ENCODE measurements around the gene DHRSX.
"Not testable (repeated sequence)": the region's sequence is repeated elsewhere in the genome, so short reads cannot be mapped to it uniquely, and the experiment has no call there.

DHRSX gene, protein sequence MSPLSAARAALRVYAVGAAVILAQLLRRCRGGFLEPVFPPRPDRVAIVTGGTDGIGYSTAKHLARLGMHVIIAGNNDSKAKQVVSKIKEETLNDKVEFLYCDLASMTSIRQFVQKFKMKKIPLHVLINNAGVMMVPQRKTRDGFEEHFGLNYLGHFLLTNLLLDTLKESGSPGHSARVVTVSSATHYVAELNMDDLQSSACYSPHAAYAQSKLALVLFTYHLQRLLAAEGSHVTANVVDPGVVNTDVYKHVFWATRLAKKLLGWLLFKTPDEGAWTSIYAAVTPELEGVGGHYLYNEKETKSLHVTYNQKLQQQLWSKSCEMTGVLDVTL

DNA sequence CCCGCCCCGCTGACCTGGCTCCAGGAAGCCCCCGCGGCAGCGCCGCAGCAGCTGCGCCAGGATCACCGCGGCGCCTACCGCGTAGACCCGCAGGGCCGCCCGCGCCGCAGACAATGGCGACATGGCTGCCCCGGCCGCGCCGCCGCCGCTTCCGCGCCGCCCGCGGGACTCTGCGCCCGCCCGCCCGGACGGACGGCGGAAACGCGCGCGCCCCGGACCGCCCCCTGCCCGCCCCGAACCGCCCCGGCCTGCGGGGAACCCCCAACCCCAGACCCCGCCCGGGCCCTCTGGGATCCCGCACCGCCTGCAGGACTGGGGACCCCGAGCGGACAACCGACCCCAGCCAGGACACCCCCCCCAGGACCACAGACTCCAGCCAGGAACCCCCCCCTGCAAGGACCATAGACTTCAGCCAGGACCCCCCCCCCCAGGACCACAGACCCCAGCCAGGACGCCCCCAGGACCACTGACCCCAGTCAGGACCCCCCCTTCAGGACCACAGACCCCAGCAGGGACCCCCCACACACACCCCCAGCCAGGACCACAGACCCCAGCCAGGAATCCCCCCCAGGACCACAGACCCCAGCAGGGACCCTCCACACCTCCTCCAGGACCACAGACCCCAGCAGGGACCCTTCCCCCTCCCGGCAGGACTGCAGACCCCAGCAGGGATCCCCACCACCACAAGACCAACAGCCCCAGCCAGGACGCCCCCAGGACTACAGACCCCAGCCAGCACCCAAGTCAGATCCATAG, at the start of gene DHRSX, which contains the start of gene ZBED1:
TSS of gene DHRSX (minus strand) at position 174 of the 756 bp plus-strand sequence. CDS start at position 123, 51 bp downstream.
TSS of gene ZBED1 (minus strand) at position 174 of the 756 bp plus-strand sequence. CDS start 10,257 bp downstream, outside the sequence.
- DNase-seq (ENCODE audit: low spot score) = peak; percentile 53

DNA sequence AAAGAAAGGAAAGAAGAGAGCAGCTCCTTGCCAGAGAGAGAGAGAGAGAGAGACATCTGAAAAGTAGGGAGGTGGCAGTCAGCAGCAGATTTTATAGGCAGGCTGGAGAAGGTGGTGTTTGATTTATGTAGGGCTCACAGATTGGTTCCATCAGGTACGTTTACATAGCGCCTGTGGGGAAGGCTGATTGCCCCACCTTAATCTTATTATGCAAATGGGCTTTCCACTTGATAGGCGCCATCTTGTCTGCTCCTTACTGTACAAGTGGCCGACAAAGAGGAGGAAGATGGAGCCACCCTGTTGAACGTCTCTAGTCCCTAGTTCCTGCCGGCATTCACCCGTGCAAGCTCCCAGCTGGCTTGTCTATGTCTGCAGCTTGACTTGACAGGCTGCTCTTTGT, 49.1 kb upstream of the DHRSX start:
- DNase-seq (ENCODE audit: low spot score) = no peak

DNA sequence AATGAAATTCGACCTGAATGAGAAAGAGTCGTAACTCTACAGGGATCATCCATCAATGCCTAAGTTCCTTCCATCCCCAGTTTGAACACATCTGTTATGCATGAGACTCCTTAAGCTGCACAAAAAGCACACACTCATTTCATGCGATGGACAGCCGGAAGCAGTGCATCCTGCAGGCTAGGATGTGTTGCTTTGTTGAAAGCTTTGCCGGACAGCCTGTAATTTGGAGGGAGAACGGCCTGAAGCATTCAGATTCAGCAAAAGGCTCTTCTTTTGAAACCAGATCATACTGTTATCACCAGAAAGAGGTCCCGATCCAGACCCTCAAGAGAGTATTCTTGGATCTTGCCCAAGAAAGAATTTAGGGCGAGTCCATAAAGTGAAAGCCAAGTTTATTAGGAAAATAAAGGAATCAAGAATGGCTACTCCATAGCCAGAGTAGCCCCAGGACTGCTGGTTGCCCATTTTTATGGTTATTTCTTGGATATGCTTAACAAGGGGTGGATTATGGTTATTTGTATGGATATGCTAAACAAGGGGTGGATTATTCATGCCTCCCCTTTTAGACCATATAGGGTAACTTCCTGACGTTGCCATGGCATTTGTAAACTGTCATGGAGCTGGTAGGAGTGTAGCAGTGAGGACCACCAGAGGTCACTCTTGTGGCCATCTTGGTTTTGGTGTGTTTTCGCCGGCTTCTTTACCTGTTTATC, 48.1 kb upstream of the DHRSX start:
- DNase-seq (ENCODE audit: low spot score) = no peak

DNA sequence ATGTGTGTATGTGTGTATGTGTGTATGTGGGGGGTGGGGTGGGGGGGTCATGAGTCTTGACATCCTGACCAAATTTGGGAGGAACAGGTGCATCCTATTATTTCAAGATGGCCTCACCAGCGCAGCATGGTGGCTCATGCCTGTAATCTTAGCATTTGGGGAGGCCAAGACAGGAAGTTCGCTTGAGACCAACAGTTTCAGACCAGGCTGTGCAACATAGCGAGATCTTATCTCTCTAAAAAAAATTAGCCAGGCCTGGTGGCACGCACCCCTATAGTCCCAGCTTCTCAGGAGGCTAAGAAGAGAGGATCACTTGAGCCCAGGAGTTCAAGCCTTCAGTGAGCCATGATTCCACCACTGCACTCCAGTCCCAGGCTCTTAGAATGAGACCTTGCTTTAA, 47.0 kb upstream of the DHRSX start:
- no peak for DNase-seq (ENCODE audit: low spot score)

DNA sequence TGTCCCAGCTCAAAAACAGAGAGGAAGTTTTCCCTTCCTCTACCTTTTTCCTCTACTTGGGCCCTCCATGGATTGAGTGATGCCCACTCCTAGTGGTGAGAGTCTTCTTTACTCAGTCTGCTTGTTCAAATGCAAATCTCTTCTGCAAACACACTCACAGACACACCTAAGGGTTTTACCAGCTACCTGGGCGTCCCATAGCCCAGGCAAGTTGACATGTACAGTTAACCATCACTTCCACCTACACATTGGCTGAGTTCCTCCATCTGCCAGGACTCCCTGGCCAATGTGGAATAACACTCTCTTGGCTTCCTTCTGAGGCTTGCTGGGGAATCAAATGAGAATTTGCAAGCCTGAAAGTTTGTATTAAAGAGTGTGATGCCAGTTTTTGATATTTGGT, 45.7 kb upstream of the DHRSX start:
- DNase-seq (ENCODE audit: low spot score) = no peak

DNA sequence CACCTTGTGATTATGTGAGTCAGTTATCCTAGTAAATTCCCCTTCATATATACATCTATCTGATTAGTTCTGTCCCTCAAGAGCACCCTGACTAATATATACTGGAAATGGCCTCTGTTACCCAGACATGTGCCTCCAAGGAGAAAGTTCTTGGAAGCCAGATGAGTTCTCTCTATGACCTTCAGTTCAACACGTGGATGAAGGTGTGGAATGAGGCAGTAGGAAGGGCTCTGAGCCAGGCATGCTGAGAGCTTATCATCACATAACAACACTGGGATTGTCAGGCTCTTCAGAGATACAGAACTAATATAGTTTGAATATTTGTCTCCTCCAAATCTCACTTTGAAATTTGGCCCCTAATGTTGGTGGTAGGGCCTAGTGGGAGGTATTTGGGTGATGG, 44.4 kb upstream of the DHRSX start:
- no peak for DNase-seq (ENCODE audit: low spot score)

DNA sequence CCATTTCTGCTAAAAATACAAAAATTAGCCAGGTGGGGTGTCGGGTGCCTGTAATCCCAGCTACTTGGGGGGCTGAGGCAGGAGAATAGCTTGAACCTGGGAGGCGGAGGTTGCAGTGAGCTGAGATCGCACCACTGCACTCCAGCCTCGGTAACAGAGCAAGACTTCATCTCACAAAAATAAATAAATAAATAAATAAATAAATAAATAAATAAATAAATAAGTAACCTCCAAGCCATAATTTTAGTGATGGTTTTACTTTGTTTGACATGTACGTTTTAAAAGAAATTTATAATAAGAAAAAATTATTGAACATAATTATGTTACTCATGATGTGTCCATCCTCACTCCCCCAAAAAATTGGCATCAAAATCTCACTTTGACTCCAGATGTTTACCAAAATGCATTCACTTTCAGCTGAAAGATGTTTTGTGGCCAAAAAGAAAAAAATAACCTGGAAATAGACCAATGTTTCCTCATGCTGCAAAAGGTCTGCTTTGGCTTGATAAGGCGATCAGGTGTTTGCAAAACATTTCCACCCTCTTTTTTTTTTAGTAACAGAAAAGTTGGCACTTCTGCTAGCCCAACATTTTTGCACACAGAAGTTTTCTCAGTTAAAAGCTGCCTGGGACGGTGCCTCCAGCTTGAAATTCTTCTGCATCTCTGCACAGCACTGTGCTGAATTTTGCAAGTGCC, 42.2 kb upstream of the DHRSX start:
- no peak for DNase-seq (ENCODE audit: low spot score)

DNA sequence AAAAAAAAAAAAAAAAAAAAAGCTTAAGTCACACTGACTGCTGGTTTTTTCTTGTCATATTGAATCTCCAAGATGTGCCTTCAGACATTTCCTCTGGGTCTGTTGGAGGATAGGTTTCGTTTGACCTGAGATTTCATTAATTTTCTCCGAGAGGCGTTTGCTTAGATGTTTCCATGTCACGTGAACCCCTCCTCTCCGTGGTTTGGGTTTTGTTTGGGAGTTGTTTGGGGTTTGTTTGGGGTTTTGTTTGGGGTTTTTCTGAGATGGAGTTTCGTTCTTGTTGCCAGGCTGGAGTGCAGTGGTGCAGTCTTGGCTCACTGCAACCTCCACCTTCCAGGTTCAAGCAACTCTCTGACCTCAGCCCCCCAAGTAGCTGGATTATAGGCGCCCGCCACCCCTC, 40.8 kb upstream of the DHRSX start:
- DNase-seq (ENCODE audit: low spot score) = no peak

DNA sequence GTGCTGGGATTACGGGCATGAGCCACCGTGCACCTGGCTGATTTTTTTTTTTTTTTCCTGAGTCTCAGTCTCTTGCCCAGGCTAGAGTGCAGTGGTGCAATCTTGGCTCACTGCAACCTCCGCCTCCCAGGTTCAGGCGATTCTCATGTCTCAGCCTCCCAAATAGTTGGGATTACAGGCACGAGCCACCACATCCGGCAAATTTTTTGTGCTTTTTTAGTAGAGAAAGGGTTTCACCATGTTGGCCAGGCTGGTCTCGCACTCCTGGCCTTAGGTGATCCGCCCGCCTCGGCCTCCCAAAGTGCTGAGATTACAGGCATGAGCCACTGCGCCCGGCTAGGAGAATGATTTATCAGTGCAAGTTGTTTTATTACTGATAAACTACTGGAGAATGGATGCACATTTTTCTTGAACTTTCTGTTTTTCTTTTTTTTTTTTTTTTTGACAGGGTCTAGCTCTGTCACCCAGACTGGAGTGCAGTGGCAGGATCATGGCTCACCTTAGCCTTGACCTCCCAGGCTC, 39.7 kb upstream of the DHRSX start:
- DNase-seq (ENCODE audit: low spot score) = no peak

DNA sequence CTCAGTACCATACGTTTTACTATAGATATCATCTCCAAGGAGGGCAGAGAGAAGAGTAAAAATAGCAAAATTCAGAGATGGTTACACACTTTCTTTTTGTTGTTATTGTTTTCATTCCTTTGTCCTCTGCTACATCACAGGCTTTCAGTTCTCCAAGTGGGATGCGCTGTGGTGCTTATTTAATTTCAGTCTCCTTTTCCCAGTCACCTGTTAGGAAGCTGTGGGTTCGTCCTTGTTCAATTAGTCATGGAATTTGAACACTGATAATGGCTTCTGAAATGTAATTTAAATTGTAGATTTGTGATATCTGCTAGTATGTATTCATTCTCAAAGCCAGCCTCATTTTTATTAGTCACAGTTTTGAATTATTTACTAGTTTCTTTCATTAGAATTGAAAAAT, 38.8 kb upstream of the DHRSX start:
- no peak for DNase-seq (ENCODE audit: low spot score)

DNA sequence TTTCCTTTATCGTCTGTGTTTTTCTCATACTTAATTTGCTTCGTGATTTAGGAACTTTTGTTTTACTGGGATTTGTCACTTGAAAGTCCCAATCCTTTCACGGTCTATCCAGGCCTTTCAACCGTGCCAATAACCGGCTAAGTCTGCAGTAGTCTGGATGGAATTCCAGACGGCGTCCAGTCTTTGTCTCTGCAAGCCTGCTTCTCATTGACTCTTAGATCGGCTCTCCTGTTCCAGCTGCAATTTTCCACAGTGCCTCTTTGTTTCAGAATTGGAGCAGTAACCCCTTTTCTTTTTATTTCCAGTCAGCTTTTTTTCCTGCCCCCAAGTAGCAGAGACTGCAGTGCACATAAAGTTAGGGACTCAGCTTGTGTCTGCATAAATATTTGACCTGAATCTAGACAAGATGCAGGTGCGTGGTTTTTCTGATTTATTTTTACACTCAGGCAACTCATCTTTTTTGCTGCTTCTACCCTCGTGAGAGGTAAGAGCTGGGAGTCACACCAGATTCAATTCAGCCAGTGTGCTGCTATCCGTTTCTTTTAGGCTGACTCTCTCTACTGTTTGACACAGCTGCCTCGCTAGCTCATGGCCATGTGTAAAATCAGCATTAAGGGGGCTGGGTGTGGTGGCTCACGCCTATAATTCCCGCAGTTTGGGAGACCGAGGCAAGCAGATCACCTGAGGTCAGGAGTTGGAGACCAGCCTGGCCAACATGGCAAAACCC, 37.4 kb upstream of the DHRSX start:
- no peak for DNase-seq (ENCODE audit: low spot score)

DNA sequence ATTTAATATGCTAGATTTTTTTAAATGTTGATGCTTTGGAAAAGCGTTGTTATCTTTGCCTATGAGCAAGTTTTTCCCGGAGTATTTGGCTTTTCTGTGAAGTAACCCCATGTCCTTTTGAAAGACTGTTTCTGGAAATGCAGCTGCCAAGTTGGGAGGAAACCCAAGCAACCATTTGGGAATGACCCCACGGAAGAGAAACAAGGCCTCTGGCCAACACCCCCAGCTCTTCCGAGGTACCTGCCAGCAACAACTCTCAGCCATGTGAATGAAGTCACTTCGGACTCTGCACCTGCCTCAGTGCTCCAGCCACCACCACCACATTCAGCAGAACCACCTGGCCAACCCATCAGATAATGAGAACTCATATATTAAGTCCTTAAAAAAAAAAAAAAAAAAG, 36.2 kb upstream of the DHRSX start:
- DNase-seq (ENCODE audit: low spot score) = no peak

DNA sequence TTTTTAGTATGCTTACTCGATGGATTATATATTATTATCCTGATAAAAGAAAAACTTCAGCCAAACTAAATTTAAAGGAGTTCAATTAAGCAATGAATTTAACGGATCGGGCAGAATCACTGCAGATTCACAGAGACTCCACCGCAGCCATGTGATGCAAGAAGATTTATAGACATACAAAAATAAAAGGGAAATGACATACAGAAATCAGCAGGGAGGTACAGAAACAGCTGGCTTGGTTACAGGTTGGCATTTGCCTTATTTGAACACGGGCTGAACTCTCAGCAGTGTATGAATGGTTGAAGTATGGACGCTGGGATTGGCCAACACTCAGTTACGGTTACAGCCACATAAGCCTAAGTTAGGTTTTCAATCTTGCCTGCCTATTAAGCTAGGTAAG, 35.4 kb upstream of the DHRSX start:
- DNase-seq (ENCODE audit: low spot score) = no peak

DNA sequence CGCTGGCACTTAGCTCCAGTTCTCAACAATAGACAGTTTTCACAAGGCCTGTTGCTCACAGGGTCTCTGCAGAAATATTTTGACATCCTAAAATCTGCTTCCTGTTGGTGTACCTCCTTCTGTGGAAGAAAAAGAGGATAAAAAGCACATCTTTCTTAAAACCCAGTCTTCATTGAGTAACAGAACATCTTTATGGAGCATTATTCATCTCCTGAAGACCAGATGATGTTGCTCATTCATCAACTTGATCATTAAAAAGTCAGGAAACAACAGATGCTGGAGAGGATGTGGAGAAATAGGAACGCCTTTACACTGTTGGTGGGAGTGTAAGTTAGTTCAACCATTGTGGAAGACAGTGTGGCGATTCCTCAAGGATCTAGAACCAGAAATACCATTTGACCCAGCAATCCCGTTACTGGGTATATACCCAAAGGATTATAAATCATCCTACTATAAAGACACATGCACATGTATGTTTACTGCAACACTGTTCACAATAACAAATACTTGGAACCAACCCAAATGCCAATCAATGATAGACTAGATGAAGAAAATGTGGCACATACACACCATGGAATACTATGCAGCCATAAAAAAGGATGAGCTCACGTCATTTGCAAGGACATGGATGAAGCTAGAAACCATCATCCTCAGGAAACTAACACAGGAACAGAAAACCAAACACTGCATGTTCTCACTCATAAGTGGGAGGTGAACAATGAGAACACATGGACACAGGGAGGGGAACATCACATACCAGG, 33.7 kb upstream of the DHRSX start:
- not testable (repeated sequence) for DNase-seq (ENCODE audit: low spot score)

DNA sequence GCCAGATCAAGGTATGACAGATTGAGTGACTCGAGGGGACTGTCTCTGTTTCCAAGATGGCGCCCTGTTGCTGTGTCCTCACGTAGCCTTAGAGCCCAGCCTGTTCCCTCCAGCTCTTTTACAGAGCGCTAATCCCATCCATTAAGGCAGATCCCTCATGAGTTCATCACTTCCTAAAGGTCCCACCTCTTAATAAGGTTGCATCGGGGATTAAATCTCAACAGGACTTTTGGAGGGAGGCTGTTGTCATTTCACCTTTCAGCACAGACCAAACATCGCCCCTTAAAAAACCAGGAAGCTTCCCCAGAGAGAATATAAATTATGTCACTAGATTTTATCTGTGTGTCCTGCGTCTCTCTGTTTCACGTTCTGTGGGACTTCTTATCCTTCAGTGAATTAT, 32.6 kb upstream of the DHRSX start:
- no peak for DNase-seq (ENCODE audit: low spot score)

DNA sequence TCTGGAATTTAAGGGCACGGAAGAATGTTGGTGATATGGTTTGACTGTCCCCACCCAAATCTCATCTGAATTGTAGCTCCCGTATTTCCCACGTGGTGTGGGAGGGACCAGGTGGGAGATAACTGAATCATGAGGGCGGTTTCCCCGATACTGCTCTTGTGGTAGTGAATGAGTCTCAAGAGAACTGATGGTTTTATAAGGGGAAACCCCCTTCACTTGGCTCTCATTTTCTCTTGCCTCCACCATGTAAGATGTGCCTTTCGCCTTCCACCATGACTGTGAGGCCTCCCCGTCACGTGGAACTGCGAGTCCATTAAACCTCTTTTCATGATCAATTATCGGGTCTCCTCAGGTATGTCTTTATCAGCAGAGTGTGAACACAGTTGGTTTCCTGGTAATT, 25.6 kb upstream of the DHRSX start:
- DNase-seq (ENCODE audit: low spot score) = no peak

DNA sequence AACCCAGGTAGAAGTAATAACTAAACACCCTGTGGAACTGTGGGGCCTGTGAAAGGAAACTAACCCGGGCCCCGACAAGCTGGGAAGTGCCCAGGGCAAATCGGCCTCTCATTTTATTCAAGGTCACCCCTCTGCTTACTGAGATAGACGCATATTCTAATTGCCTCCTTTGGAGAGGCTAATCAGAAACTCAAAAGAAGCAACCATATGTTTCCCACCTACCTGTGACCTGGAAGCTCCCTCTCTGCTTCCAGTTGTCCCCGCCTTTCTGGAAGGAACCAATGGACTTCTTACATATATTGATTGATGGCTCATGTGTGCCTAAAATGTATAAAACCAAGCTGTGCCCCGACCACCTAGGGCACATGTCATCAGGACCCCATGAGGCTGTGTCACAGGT, 23.1 kb upstream of the DHRSX start:
- DNase-seq (ENCODE audit: low spot score) = no peak

DNA sequence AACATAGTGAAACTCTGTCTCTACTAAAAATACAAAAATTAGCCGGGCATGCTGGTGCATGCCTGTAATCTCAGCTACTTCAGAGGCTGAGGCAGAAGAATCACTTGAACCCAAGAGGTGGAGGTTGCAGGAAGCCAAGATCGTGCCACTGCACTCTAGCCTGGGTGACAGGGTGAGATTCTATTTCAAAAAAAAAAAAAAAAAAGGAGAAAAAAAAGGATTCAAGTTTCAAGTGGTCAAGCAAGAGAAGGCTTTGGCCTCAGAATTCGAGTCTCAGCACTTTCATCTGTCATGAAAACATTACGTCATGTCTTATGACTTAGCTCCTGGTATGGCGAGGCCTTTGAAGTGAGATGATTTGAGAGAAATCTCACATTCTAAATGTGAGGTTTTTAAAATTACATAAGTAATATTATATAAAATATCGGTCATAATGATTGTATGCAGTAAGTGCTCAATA, 21.2 kb upstream of the DHRSX start:
- DNase-seq (ENCODE audit: low spot score) = no peak

DNA sequence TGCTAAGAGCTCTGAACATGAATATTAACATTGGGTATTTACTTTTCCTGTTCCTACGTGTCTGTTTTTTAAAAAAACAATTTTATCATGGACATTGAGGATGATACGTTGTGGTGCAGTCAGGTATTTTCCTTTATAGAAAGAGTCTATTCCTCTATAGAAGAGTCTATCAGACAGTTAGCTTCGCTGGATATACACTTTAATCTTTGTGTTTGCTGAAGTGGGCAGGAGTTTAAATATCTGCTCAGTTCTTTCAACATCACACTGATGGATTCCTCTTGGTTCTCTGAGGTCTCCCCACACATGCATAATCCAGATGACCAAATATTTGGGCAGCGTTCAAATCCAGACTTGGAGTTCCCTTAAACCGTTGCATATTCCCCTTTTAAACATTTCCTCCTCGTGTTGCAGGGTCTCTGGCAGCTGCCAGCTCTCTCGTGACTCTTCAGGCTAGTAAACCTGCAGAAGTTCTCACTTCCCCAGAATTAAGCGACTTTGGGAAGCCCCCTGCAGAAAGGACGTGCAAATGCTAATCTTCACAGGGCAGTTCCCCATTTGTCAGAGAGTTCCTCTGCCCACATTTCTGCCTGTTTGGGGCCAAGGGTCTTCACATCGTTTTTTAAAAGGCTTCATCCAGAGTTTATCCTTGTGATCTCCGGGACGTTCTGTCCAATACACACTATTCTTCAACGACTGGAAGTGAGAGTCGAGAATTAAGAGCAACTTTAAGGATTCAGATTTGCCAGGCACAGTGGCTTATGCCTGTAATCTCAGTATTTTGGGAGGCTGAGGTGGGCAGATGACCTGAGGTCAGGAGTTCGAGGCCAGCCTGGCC, 20.5 kb upstream of the DHRSX start:
- no peak for DNase-seq (ENCODE audit: low spot score)

DNA sequence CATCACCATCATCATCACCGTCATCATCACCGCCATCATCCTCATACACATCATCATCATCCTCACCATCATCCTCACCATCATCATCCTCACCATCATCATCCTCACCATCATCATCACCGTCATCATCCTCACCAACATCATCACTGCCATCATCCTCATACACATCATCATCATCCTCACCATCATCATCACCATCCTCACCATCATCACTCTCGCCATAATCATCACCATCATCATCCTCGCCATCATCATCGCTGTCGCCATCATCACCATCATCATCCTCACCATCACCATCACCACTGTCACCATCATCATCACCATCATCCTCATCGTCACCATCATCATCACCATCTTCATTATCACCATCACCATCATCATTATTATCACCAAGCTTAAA, 19.8 kb upstream of the DHRSX start:
- DNase-seq (ENCODE audit: low spot score) = no peak

Measured in AG08395 (cell line).